ENCODE measurements around the gene PLCB3.

The PLCB3 gene

DNA sequence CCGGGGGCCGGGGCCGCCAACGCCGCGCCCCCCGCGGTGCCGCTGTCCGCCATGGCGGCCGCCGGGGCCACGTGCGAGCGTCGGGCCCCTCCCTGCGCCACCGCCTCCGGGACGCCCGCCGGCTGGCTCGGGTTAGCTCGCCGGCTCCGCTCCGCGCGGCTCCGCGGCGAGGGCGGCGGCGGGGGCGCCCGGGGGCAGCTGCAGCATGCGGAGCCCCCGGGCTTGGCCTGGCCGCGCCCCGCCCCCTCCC, 4.8 kb upstream of the PLCB3 start:
- peak overlapping the region; percentile 84 to 98 (median 92) for H3K27ac ChIP-seq

DNA sequence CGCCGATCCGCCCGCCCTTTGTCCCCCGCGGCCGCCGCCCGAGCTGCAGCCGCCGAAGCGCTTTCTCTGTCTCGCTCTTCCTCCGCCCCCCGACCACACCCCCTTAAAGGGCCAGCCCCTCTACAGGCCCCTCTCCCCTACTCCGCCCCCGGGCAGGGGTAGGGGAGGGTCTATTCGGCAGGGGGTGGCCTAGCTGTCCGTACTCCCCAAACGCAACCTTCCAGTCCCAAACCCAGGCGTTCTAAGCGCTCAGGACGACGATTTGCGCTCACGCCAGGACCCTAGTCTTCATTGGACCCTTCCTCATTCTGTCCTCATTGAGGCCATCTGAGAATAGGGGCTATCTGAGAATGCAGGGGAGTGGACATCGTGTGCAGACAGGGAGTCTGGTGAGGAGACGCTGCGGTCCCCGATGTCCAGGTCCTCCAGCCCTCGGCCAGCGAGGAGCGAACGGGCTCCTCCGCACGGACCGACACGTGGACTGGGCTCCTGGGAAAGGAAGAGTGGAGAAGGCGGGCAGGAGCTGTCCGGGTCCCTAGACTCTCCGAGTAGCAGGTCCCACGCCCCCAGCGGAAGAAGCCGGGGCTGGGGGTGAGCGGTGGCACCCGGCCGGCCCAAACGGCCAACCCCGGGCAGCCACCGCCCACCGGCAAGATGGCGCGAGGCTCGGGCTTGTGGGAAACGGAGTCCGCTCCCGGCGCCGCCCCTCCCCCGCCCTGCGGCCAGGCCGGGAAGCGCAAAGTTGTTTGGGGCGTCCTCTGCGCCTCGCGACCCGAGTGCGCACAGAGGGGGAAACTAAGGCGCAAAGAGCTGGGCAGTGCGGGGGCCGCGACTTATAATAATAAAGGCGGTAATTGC, 4.2 kb upstream of the PLCB3 start, which contains the start of gene PPP1R14B:
Gene PPP1R14B, minus strand, starts transcription at position 73 of the 858 bp plus-strand sequence. CDS start 270 bp downstream, outside the sequence.
- Histone ChIP-seq H3K27ac (peak within 1 kb of the TSS; percentile 84 to 98 (median 92)), H3K4me3 (peak within 1 kb of the TSS; percentile 55 to 80 (median 69))

More for the DNA sequence above, 4.8 kb upstream of the PLCB3 start:
- peak overlapping the region; percentile 55 to 80 (median 69) for H3K4me3 ChIP-seq

DNA sequence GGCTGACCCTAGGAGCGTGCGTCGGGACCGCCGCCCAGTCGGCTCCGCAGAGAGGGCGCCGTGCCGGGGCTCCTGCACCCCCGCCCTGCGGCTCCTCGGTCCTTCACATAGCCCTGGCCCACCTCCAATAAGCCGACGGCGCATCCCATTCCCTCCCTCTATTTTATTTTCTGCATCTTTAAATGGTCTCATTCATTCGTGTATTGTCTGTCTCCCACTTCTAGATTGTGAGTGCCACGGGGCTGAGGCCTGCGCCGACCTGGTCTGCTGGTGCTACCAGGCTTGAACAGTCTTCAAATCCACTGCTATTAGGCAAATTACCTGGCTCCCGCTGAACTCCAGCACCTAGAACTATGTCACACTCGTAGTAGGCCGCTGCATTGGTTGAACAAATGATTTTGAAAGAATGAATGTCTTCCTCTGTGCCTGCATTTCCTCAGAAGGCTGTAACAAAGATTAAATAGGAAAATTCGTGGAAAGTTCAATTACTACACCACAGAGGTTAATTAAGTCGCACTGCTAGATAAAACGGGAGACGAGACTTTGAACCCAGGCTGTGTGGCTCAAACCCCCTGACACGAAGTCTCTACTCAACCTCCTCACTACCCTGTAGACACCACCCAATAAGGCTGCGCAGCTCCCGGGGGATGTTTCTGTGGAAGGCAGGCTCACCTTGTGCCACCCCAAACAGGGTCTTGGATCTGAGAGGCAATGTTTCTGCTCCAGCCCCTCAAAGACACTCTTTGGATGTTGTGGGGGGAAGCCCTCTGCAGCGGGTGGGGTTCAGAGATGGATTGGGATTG, 3.4 kb upstream of the PLCB3 start:
- Histone ChIP-seq H3K27ac (peak overlapping the region in 19 of 21 experiments; percentile 66 to 97 (median 87)), H3K4me3 (peak overlapping the region; percentile 43 to 80 (median 69))

- Histone ChIP-seq H3K4me3 (no peak overlapping the region), H3K27ac (no peak overlapping the region)
Observed at GRCh38 chr11:64248578-64248977, 2.8 kb upstream of the PLCB3 start.

GRCh38 chr11:64249038-64249437, 2.3 kb upstream of the PLCB3 start:
- H3K27ac ChIP-seq: no peak overlapping the region
- H3K4me3 ChIP-seq: no peak overlapping the region

DNA sequence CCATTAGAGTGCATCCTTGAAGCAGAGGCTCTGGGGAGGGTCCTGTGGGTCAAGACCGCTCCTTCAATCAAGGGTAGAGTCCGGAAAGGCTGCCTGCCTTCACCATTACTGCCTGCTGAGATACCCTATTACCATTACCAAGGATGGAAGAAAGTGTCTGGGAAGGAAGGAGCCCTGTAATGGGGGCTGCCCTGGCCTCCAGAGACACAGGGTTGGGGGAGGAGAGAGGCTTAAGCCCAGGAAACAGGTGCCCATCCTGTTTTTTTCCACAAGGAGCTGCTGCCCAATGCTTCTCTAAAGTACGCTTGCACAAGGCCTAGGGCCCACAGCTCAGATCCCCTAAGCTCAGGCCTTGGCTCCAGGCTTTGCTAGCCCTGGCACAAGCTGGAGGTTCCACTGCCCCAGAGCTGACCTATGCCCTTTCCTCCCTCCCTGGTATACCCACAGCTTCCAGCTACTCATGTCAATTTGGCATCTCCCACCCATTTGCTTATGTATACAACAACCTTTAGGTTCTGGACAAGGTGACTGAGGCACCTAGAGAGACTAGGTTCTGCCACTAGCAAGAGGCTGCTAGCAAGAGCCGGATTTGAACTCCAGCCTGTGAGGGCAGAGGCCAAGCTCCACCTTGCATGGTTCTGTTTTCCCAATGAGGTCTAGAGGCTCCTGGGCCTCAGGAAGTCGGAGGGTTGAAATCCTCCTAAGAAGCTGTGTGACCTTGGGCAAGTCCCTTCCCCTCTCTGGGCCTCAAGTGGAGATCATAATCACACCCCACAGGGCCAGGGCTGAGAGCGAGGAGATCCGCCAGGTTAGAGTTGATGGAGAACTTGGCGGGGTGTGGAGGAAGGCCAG, 1.5 kb upstream of the PLCB3 start:
- no peak overlapping the region for H3K27ac ChIP-seq
- H3K4me3 ChIP-seq: no peak overlapping the region

DNA sequence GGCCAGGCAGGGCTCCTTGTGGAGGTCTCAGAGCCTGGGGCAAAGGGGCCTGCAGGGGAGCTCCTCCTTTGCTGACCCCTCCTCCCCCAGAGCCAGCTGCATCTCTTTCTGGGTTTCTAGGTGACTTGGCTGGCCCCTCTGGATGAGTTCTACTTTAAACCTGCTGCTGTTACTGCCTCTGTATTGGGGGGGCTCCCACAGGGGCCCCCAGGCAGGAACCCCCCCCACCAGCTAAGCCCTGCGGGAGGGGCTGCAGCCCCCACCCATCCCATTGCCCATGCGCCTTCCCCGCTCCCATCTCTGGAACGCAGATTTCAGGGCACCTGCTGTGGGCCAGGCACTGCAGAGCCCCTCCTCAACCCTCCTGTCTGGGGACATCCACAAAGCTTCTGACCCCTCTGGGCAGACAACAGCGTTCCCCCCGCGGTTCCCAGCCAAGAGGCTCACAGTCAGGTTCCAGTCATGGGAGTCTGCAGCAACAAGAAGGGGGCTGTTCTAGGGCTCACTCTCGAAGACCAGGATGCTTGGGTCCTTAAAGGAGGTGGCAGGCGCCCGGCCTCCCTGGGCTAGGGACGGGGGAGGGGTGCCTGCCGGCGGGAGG, 815 bp upstream of the PLCB3 start:
- Histone ChIP-seq H3K4me3 (peak overlapping the region in 6 of 7 experiments; percentile 55 to 91 (median 78)), H3K27ac (peak overlapping the region in 10 of 21 experiments; percentile 8 to 85 (median 68))

GRCh38 chr11:64251753-64252002, 348 bp downstream of the PLCB3 start:
- Histone ChIP-seq H3K27ac (peak overlapping the region; percentile 11 to 90 (median 80)), H3K4me3 (peak overlapping the region; percentile 55 to 91 (median 70))

DNA sequence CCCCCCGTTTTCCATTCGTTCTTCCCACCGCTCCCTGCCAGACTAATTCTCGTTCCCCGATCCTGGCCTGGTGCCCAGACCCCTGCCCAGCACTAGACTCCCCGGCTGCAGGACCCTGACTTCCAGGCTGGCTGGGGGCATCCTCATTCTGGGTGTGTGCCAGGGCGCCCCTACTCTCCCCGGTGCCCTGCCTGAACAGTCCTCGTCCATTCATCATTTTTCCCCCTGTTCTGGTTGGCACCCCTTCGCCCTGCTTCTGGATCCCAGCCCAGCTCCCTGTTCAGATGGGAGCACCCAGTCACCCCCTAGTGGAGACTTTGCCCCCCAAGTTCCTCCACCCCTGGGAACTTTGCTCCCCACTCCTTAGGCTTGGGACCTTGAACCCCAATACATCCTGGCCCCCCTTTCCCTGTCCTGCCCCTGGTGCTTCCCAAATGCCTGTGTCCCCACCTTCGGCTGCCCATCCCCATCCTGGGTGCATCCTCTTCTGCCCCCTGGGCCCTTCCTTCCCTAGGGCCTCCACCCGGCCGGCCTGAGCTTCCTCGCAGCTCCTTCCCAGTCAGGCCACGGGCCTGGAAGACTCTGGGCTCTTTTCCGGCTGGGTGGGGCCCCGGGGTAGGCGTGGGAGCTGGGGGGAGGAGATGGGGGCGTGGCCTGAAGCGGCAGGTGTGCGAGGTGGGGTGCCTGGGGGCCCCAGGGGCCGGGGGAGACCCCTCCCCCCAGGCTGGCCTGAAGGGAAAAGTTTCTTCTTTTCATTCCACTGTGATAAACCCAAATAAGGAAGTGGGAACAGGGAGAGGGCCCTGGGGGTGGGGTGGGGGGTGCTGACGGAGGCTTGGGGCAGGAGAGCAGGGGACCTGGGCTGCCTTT, 908 bp downstream of the PLCB3 start:
- Histone ChIP-seq H3K27ac (peak overlapping the region; percentile 11 to 90 (median 80)), H3K4me3 (peak overlapping the region; percentile 55 to 91 (median 70))

DNA sequence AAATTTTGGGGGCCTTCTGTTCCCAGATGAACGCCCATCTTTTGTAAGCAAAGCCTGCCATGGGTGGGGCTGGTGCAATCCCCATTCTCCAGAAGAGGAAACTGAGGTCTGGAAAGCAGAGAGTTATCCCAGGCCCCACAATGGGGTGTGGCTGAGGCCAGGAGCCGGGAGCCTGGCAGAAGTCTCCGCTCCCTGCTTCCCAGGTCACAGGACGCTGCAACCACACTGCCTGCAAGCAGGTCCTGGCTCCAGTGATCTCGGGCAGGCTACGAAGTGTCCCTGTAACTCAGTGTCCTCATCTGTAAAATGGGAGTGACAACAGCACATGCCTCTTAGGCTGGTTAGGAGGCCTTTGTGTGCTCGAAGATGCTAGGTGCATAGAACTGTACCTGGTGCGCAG, 1.7 kb downstream of the PLCB3 start:
- H3K4me3 ChIP-seq: peak overlapping the region in 3 of 7 experiments; percentile 63 to 87 (median 67)
- peak overlapping the region in 5 of 21 experiments; percentile 68 to 87 (median 79) for H3K27ac ChIP-seq

- Histone ChIP-seq H3K4me3 (no peak overlapping the region), H3K27ac (peak overlapping the region in 1 of 21 experiments; percentile 87)
Observed at GRCh38 chr11:64253481-64253880, 2.2 kb downstream of the PLCB3 start.

GRCh38 chr11:64254326-64254725, 3.0 kb downstream of the PLCB3 start:
- peak overlapping the region in 1 of 21 experiments; percentile 87 for H3K27ac ChIP-seq
- no peak overlapping the region for H3K4me3 ChIP-seq

DNA sequence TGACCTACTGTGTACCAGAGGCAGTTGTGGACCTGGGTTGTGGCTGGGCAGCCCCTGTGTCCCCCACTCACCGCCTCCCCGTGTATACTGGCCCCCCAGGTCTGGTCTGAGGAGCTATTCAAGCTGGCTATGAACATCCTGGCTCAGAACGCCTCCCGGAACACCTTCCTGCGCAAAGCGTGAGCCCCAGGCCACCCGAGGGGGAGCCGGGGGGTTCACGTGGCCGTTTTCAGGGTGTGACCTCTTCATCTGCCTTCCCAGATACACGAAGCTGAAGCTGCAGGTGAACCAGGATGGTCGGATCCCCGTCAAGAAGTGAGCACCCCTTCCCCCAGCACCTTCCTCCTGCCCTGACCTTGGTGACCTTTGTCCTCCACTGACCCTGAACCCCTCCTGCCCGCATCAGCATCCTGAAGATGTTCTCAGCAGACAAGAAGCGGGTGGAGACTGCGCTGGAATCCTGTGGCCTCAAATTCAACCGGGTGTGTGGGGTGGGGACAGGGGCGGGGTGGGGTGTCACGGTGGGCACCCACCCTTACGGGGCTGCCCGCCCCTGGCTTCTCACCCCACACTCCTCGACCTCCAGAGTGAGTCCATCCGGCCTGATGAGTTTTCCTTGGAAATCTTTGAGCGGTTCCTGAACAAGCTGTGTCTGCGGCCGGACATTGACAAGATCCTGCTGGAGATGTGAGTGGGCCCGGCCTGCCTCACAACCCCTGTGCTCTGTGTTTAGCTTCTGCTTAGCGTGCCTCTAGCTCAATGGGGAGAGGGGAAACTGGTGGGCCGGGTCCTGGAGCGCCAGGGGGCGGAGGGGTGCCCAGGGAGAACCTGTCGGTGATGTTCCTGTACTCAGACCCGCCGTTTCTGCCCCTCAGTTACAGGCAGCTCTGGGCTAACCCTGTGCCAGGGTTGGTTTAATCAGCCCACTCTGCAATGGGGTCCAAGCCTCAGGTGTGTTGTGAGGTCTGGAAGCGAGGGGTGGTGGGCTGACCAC, 4.1 kb downstream of the PLCB3 start:
- H3K27ac ChIP-seq: no peak overlapping the region

DNA sequence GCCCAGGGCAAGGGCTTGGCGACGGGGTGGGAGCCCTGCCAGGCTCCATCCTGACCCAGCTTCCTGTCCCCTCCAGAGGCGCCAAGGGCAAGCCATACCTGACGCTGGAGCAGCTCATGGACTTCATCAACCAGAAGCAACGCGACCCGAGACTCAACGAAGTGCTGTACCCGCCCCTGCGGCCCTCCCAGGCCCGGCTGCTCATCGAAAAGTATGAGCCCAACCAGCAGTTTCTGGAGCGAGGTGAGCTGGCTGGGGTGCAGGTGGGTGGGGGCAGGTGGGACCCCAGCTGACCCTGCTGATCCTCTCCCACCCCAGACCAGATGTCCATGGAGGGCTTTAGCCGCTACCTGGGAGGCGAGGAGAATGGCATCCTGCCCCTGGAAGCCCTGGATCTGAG, 5.0 kb downstream of the PLCB3 start:
- H3K27ac ChIP-seq: no peak overlapping the region
- no peak overlapping the region for H3K4me3 ChIP-seq

More for the DNA sequence above, 4.1 kb downstream of the PLCB3 start:
- no peak overlapping the region for H3K4me3 ChIP-seq

GRCh38 chr11:64258356-64258755, 7.0 kb downstream of the PLCB3 start:
- no peak overlapping the region for H3K27ac ChIP-seq
- H3K4me3 ChIP-seq: no peak overlapping the region

DNA sequence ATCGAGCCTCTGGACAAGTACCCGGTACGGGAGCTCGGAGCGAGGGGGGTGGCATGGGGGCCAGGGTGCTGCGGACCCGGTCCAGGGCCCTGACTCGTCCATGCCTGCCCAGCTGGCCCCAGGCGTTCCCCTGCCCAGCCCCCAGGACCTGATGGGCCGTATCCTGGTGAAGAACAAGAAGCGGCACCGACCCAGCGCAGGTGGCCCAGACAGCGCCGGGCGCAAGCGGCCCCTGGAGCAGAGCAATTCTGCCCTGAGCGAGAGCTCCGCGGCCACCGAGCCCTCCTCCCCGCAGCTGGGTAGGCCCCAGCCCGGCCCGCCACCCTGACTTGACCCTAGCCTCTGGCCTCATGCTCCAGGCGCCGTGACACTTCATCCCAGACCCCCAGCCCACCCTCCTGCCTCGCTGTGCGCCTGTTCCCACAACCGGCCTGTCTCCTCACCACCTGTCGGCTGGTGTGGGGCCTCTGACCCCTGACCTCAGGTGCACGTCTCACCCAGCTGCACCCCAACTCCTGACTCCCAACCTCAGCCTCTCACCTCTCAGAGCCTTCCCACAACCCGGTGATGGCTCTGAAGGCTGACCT, 7.7 kb downstream of the PLCB3 start:
- no peak overlapping the region for H3K4me3 ChIP-seq

GRCh38 chr11:64259533-64260067, 8.3 kb downstream of the PLCB3 start:
- Histone ChIP-seq H3K4me3 (no peak overlapping the region), H3K27ac (no peak overlapping the region)

More for the DNA sequence above, 7.7 kb downstream of the PLCB3 start:
- no peak overlapping the region for H3K27ac ChIP-seq
